ELF-1 (cell line): ENCODE results near the gene AP1G2.
"Not testable (repeated sequence)": the region's sequence is repeated elsewhere in the genome, so short reads cannot be mapped to it uniquely, and the experiment has no call there.

Experiments used
- DNase-seq: peaks from one replicate; pipeline ENCODE4 v3.0.0-alpha.2; 2016; ENCODE audit warnings: low read depth, low spot score

AP1G2 gene

GRCh38 chr14:23538050-23538718 is 29.4 kb downstream of the AP1G2 start:
- DNase-seq, result no peak

GRCh38 chr14:23537351-23538049 is 30.1 kb downstream of the AP1G2 start:
- peak; percentile 78 for DNase-seq

GRCh38 chr14:23536906-23537305 is 30.7 kb downstream of the AP1G2 start:
- DNase-seq, result not testable (repeated sequence)

GRCh38 chr14:23536494-23536893 is 31.1 kb downstream of the AP1G2 start:
- no peak for DNase-seq

GRCh38 chr14:23535943-23536342 is 31.6 kb downstream of the AP1G2 start:
- DNase-seq, result no peak

GRCh38 chr14:23533652-23534435 is 33.7 kb downstream of the AP1G2 start:
- no peak for DNase-seq

- DNase-seq, result no peak
Measured at GRCh38 chr14:23532658-23533057, 34.9 kb downstream of the AP1G2 start.

GRCh38 chr14:23531391-23531790 is 36.2 kb downstream of the AP1G2 start:
- no peak for DNase-seq

GRCh38 chr14:23530375-23531055 is 37.1 kb downstream of the AP1G2 start:
- no peak for DNase-seq

GRCh38 chr14:23529016-23529415 is 38.6 kb downstream of the AP1G2 start:
- DNase-seq, result no peak

GRCh38 chr14:23528555-23528954 is 39.0 kb downstream of the AP1G2 start:
- DNase-seq, result peak; percentile 49

GRCh38 chr14:23525611-23526010 is 42.0 kb downstream of the AP1G2 start:
- DNase-seq, result no peak

- DNase-seq, result no peak
Measured at GRCh38 chr14:23524954-23525353, 42.6 kb downstream of the AP1G2 start.

GRCh38 chr14:23523229-23524016 is 44.2 kb downstream of the AP1G2 start:
- no peak for DNase-seq

GRCh38 chr14:23522643-23523198 is 44.9 kb downstream of the AP1G2 start:
- DNase-seq, result no peak

- no peak for DNase-seq
Measured at GRCh38 chr14:23521785-23522640, 45.6 kb downstream of the AP1G2 start.

- no peak for DNase-seq
Measured at GRCh38 chr14:23520899-23521533, 46.6 kb downstream of the AP1G2 start.

- DNase-seq, result peak; percentile 51
Measured at GRCh38 chr14:23518709-23519108, 48.9 kb downstream of the AP1G2 start.

GRCh38 chr14:23517650-23518326 is 49.8 kb downstream of the AP1G2 start:
- DNase-seq, result no peak
